Tibial nerve (tissue), 4 donors: Measurements from ENCODE around the gene RIOX2. TPM values are rescaled to one million over a fixed set of nuclear protein-coding genes. Genes with fewer than 3 reads are reported as not detected.

ENCODE experiments used
- DNase-seq, 2 donors: peaks; one replicate each; pipeline ENCODE4 v3.0.0-alpha.2; 2019; ENCODE audit warnings: low spot score in 2 of 2
- H3K27ac ChIP-seq, 4 donors: fragments of 200-600 bp; sonication (generic) in 3 of 4; one replicate each; pipeline ENCODE4 v1.5.1; 2017 to 2019; ENCODE audit warnings: mild to moderate bottlenecking in 1 of 4
- H3K27me3 ChIP-seq, 2 donors: fragments of 200-600 bp; sonication (generic) in 1 of 2; one replicate each; pipeline versions ENCODE4 v1.5.1 to v1.6.0; 2017 to 2019
- H3K36me3 ChIP-seq, 3 donors: fragments of 200-600 bp; sonication (generic); one replicate each; pipeline ENCODE4 v1.5.1; 2018 to 2019
- H3K4me1 ChIP-seq, 4 donors: fragments of 200-600 bp; sonication (generic) in 3 of 4; one replicate each; pipeline ENCODE4 v1.5.1; 2017 to 2019
- H3K4me3 ChIP-seq, 4 donors: fragments of 200-600 bp; sonication (generic) in 3 of 4; one replicate each; pipeline ENCODE4 v1.5.1; 2017 to 2019; ENCODE audit warnings: mild to moderate bottlenecking in 1 of 4, moderate library complexity in 1 of 4
- H3K9me3 ChIP-seq, 4 donors: fragments of 200-600 bp; sonication (generic) in 3 of 4; one replicate each; pipeline ENCODE4 v1.5.1; 2017 to 2019
- EP300 ChIP-seq, 2 donors: sonication (generic); formaldehyde crosslinking; IDR thresholded peaks; one replicate each; pipeline ENCODE4 v1.6.1; 2017; ENCODE audit warnings: antibody characterized with exemption in 2 of 2, mild to moderate bottlenecking in 1 of 2
- POLR2A ChIP-seq, 2 donors: fragments of 450-650 bp; IDR thresholded peaks; one replicate each; pipeline ENCODE4 v1.6.1; 2017; ENCODE audit warnings: antibody characterized with exemption in 2 of 2, mild to moderate bottlenecking in 2 of 2, moderate library complexity in 2 of 2
- WGBS, 2 donors: methylation state at CpG; one replicate each; pipeline ENCODE4 v1.1.5; 2018; 5-methylcytosine and 5-hydroxymethylcytosine counted together
- total RNA-seq, 4 donors: library from RNA; depleted of rRNA; stranded (reverse); fragments of >200 nt; gene quantifications; one replicate each; pipeline ENCODE4 v1.1.0, GENCODE V29; 2016
- TF ChIP-seq, protein P1 (sequence below), 5 experiments: fragments of 200-600 bp in 3 of 5; fragments of 450-650 bp in 2 of 5; sonication (generic) in 3 of 5; IDR thresholded peaks; one replicate each; pipeline ENCODE4 v1.5.1; 2016 to 2019; ENCODE audit warnings: antibody characterized with exemption in 5 of 5, mild to moderate bottlenecking in 3 of 5, moderate library complexity in 2 of 5

RIOX2 gene
- total RNA-seq, 4 donors from 2014 or later: 24.9 to 27.0 (median 26.8) TPM

DNA sequence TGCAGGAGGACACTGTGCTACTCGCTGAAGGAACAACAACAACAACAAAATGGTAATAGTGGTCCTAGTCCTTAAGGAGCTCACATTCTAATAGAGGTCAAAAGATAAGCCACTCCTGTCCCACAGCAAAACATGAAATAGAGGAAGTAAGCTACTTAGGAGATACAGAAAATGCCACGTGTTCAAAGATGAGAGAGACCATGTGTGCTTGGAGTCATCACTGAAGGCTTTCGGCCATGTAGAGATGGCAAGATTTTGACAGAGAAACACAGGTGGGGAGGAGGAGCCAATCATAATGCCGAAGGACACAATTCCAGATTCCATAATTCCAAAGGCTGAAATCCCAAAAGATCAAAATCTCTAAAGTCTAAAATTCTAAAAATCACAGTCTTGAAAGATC lies 24.8 kb upstream of the RIOX2 start:
- no peak overlapping the region for H3K27ac ChIP-seq
- 89 to 90% methylated on average over 4 of the region's 4 CpGs for WGBS, 2 donors
- no peak for DNase-seq
- H3K36me3 ChIP-seq: no peaks in the 10 kb centered on the region
- H3K4me3 ChIP-seq: no peak overlapping the region
- no peak for TF ChIP-seq EP300 (IDR thresholded peaks at IDR 0.05)
- TF ChIP-seq, protein P1, sequence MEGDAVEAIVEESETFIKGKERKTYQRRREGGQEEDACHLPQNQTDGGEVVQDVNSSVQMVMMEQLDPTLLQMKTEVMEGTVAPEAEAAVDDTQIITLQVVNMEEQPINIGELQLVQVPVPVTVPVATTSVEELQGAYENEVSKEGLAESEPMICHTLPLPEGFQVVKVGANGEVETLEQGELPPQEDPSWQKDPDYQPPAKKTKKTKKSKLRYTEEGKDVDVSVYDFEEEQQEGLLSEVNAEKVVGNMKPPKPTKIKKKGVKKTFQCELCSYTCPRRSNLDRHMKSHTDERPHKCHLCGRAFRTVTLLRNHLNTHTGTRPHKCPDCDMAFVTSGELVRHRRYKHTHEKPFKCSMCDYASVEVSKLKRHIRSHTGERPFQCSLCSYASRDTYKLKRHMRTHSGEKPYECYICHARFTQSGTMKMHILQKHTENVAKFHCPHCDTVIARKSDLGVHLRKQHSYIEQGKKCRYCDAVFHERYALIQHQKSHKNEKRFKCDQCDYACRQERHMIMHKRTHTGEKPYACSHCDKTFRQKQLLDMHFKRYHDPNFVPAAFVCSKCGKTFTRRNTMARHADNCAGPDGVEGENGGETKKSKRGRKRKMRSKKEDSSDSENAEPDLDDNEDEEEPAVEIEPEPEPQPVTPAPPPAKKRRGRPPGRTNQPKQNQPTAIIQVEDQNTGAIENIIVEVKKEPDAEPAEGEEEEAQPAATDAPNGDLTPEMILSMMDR (IDR thresholded peaks at IDR 0.05): no peak
- H3K9me3 ChIP-seq: no peaks in the 10 kb centered on the region
- H3K27me3 ChIP-seq: no peaks in the 10 kb centered on the region
- no peaks in the 10 kb centered on the region for H3K4me1 ChIP-seq

DNA sequence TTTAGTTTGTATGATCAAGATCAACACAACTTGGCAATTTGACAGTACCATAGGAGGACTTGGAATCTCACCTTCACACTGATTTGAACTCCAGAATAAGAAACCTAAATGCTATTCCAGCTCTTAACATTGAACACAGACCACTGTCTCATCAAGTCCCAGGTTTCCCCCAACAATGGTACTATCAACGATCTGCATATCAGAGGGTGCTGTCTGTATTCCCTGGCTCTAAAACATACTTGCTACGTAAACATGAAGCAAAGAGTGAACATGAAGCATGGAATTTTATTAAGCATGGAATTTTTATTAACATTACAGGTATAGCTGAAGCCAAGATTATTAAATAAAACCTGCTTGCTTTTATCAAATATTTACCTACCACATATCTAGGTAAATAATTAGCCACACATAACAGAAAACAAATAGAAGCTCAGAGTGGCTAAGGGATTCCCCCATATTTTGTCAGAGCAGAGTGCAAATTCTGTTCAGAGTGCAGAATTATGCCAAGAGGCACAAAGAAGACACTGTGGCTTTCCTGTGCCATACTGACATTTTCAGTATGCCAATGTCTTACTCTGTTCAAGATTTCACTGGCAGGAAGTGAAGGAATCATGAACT lies 22.2 kb upstream of the RIOX2 start:
- 94 to 96% methylated on average over 2 of the region's 2 CpGs for WGBS, 2 donors
- TF ChIP-seq, protein P1 (IDR thresholded peaks at IDR 0.05): no peak
- no peak for TF ChIP-seq POLR2A (IDR thresholded peaks at IDR 0.05)
- TF ChIP-seq EP300 (IDR thresholded peaks at IDR 0.05): no peak
- Histone ChIP-seq H3K4me1 (no peaks in the 10 kb centered on the region), H3K27ac (no peak overlapping the region), H3K36me3 (no peaks in the 10 kb centered on the region), H3K27me3 (no peaks in the 10 kb centered on the region), H3K4me3 (no peak overlapping the region), H3K9me3 (no peaks in the 10 kb centered on the region)
- no peak for DNase-seq

- 62 to 63% methylated on average over 2 of the region's 2 CpGs for WGBS, 2 donors
- no peaks in the 10 kb centered on the region for H3K36me3 ChIP-seq
Observed at GRCh38 chr3:97993526-97993925, 21.3 kb upstream of the RIOX2 start.

DNA sequence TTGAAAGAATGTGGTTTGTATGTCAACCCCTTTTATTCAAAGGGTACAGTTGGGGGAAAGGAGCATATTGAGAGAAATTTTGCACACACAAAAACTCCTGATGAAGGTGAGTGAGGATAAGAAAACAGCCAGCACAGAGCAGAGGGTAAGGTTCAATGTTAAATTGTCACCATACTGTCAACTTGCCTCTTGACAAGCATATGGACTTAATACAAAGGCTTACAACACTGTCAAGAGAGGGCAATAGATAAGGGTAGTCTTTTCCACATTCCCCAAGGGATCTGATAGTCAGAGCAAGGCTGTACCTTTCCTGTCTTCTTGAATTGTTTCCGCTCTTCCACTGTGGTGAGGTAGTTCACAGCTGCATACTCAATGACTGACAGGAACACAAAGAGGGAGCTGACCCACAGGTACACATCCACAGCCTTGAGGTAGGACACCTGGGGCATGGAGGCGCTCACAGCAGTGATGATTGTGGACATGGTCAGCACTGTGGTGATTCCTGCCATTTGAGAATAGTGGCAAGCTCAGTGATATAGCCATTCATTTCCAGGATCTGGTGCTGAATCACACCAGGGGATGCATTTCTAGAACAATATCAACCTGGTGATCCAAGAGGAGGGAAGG lies 20.4 kb upstream of the RIOX2 start:
- H3K4me1 ChIP-seq: no peaks in the 10 kb centered on the region
- TF ChIP-seq EP300 (IDR thresholded peaks at IDR 0.05): no peak
- no peaks in the 10 kb centered on the region for H3K36me3 ChIP-seq
- H3K9me3 ChIP-seq: no peaks in the 10 kb centered on the region
- no peak overlapping the region for H3K4me3 ChIP-seq
- H3K27me3 ChIP-seq: no peaks in the 10 kb centered on the region
- 96% methylated on average over 2 of the region's 2 CpGs for WGBS, 2 donors
- H3K27ac ChIP-seq: no peak overlapping the region
- no peak for DNase-seq

More at GRCh38 chr3:97993526-97993925, 21.3 kb upstream of the RIOX2 start:
- no peak overlapping the region for H3K27ac ChIP-seq
- no peaks in the 10 kb centered on the region for H3K27me3 ChIP-seq
- DNase-seq: no peak
- TF ChIP-seq, protein P1 (IDR thresholded peaks at IDR 0.05): no peak
- TF ChIP-seq POLR2A (IDR thresholded peaks at IDR 0.05): no peak
- no peak for TF ChIP-seq EP300 (IDR thresholded peaks at IDR 0.05)
- no peak overlapping the region for H3K4me3 ChIP-seq
- H3K9me3 ChIP-seq: no peaks in the 10 kb centered on the region
- no peaks in the 10 kb centered on the region for H3K4me1 ChIP-seq

DNA sequence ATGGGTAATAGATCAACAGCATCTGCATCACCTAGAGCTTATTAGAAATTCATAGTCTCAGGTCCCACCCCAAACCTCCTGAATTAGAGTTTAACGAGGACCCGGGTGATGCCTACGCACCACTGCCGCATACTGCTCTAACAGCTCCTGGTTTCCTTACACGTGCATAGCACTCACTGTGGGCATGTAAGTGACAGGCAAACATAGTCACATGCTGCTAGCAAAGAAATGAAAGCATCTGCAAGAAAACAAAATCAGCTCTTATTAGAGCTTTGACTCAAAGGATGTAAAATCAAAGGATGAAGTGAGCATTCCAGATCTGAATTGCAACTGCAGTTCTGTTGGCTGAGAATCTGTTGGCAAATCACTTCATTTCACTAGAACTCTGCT lies 19.1 kb upstream of the RIOX2 start:
- H3K27ac ChIP-seq: no peak overlapping the region
- no peaks in the 10 kb centered on the region for H3K36me3 ChIP-seq
- no peaks in the 10 kb centered on the region for H3K27me3 ChIP-seq
- 64 to 68% methylated on average over 5 of the region's 5 CpGs for WGBS, 2 donors
- TF ChIP-seq, protein P1 (IDR thresholded peaks at IDR 0.05): no peak
- TF ChIP-seq POLR2A (IDR thresholded peaks at IDR 0.05) (no peak), EP300 (IDR thresholded peaks at IDR 0.05) (no peak)
- H3K4me3 ChIP-seq: no peak overlapping the region
- H3K4me1 ChIP-seq: no peaks in the 10 kb centered on the region
- DNase-seq: no peak
- H3K9me3 ChIP-seq: no peaks in the 10 kb centered on the region
